ENCODE measurements around the gene SLC16A3. TPM values are rescaled to one million over a fixed set of nuclear protein-coding genes. Genes with fewer than 3 reads are reported as not detected.

SLC16A3 gene
- total and polyA plus RNA-seq, 4 donors = 1.1 to 10.5 (median 8.8) TPM

GRCh38 chr17:82280537-82280936, 51.7 kb downstream of the SLC16A3 start:
- TF ChIP-seq HNF4G (IDR thresholded peaks at IDR 0.05) = no peak
- TF ChIP-seq NR2F2 (IDR thresholded peaks at IDR 0.05) = no peak
- TF ChIP-seq ATF3 (IDR thresholded peaks at IDR 0.05) = no peak
- no peak for TF ChIP-seq TAF1 (conservative IDR thresholded peaks at IDR 0.05)
- TF ChIP-seq JUND (IDR thresholded peaks at IDR 0.05) = no peak
- no peak for TF ChIP-seq ZBTB33 (IDR thresholded peaks at IDR 0.05)
- TF ChIP-seq MAX (IDR thresholded peaks at IDR 0.05) = no peak
- no peak for DNase-seq (ENCODE audit: low spot score)
- no peaks in the 10 kb centered on the region for H3K9me3 ChIP-seq (ENCODE audit: control insufficient read depth in 4 of 4, low read length in 3 of 4)
- H3K36me3 ChIP-seq (ENCODE audit: control insufficient read depth in 4 of 4, insufficient read depth in 3 of 4, low read depth in 1 of 4, low read length in 3 of 4) = no peaks in the 10 kb centered on the region
- no peak overlapping the region for H3K27ac ChIP-seq (ENCODE audit: low read depth in 1 of 2, low read length in 2 of 2)
- H3K9ac ChIP-seq (ENCODE audit: low read depth in 1 of 2, low read length in 2 of 2) = no peak overlapping the region
- no peak overlapping the region for H3K4me3 ChIP-seq (ENCODE audit: low read depth in 1 of 3, low read length in 3 of 3)
- H3K4me1 ChIP-seq (ENCODE audit: control insufficient read depth in 4 of 4, insufficient read depth in 4 of 4, low read length in 3 of 4) = no peaks in the 10 kb centered on the region
- WGBS = 97% methylated on average over 8 of the region's 8 CpGs
- no peaks in the 10 kb centered on the region for H3K27me3 ChIP-seq (ENCODE audit: control insufficient read depth in 4 of 4, insufficient read depth in 4 of 4, low read length in 3 of 4)

- no peak overlapping the region for H3K9ac ChIP-seq (ENCODE audit: low read depth in 1 of 2, low read length in 2 of 2)
- no peaks in the 10 kb centered on the region for H3K9me3 ChIP-seq (ENCODE audit: control insufficient read depth in 4 of 4, low read length in 3 of 4)
- 85% methylated on average over 7 of the region's 7 CpGs for WGBS
- TF ChIP-seq FOXA1 (IDR thresholded peaks at IDR 0.05) = no peak
- no peak for TF ChIP-seq EGR1 (IDR thresholded peaks at IDR 0.05; ENCODE audit: low read depth in 2 of 2)
- no peak for DNase-seq (ENCODE audit: low spot score)
- no peaks in the 10 kb centered on the region for H3K4me1 ChIP-seq (ENCODE audit: control insufficient read depth in 4 of 4, insufficient read depth in 4 of 4, low read length in 3 of 4)
- H3K4me3 ChIP-seq (ENCODE audit: low read depth in 1 of 3, low read length in 3 of 3) = no peak overlapping the region
- H3K27ac ChIP-seq (ENCODE audit: low read depth in 1 of 2, low read length in 2 of 2) = no peak overlapping the region
- H3K36me3 ChIP-seq (ENCODE audit: control insufficient read depth in 4 of 4, insufficient read depth in 3 of 4, low read depth in 1 of 4, low read length in 3 of 4) = no peaks in the 10 kb centered on the region
- H3K27me3 ChIP-seq (ENCODE audit: control insufficient read depth in 4 of 4, insufficient read depth in 4 of 4, low read length in 3 of 4) = no peaks in the 10 kb centered on the region
Observed at GRCh38 chr17:82281076-82281475, 52.2 kb downstream of the SLC16A3 start.

DNA sequence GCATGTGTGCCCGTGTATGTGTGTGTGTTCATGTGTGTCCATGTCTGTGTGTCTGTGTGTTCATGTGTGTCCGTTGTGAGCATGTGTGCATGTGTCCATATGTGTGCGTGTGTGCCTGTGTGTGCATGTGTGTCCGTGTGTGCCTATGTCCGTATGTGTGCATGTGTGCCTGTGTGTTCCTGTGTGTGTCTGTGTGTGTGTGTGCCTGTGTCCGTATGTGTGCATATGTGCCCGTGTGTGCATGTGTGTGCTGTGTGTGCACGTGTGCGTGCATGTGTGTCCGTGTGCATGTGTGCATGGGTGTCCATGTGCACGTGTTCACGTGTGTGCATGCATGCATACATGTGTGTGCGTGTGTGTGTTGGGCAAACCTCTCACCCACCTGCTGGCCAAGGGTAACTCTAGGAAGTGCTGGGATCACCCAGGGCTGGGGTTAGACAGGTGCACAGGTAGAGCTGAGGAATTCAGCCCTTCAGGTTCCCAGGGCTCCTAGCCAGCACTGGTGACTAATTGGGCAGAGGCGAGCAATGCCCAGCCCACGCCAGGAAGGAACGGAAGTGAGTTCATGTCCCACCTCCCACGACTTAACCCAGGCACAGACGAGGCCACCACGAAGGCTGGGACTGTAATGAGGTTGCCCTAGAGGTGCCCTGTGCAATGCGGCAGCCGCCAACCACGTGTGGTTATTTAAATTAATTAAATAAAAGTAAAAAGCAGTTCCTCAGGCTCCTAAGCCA, 52.8 kb downstream of the SLC16A3 start:
- no peaks in the 10 kb centered on the region for H3K36me3 ChIP-seq (ENCODE audit: control insufficient read depth in 4 of 4, insufficient read depth in 3 of 4, low read depth in 1 of 4, low read length in 3 of 4)
- H3K27me3 ChIP-seq (ENCODE audit: control insufficient read depth in 4 of 4, insufficient read depth in 4 of 4, low read length in 3 of 4) = no peaks in the 10 kb centered on the region
- WGBS = 80% methylated on average over 22 of the region's 22 CpGs
- no peaks in the 10 kb centered on the region for H3K4me1 ChIP-seq (ENCODE audit: control insufficient read depth in 4 of 4, insufficient read depth in 4 of 4, low read length in 3 of 4)
- no peaks in the 10 kb centered on the region for H3K9me3 ChIP-seq (ENCODE audit: control insufficient read depth in 4 of 4, low read length in 3 of 4)
- no peak for DNase-seq (ENCODE audit: low spot score)
- H3K9ac ChIP-seq (ENCODE audit: low read depth in 1 of 2, low read length in 2 of 2) = no peak overlapping the region
- TF ChIP-seq ATF3 (IDR thresholded peaks at IDR 0.05) (no peak), HNF4A (conservative IDR thresholded peaks at IDR 0.05) (no peak), EGR1 (IDR thresholded peaks at IDR 0.05; ENCODE audit: low read depth in 2 of 2) (no peak), RAD21 (IDR thresholded peaks at IDR 0.05) (no peak)
- no peak overlapping the region for H3K27ac ChIP-seq (ENCODE audit: low read depth in 1 of 2, low read length in 2 of 2)
- no peak overlapping the region for H3K4me3 ChIP-seq (ENCODE audit: low read depth in 1 of 3, low read length in 3 of 3)
